Retinal pigment epithelial cell (primary cell): Measurements from ENCODE around the gene ZNF516.

Source experiments
- DNase-seq: peaks from one replicate; pipeline ENCODE4 v3.0.0-alpha.2; 2010; ENCODE audit warnings: low read depth
- H3K4me3 ChIP-seq: 2 replicates; pipeline ENCODE4 v1.5.1; 2011; ENCODE audit warnings: mild to moderate bottlenecking, low read length, control low read depth, moderate library complexity
- CTCF ChIP-seq: conservative IDR thresholded peaks from 2 replicates; pipeline ENCODE4 v1.5.1; 2011; ENCODE audit warnings: low read depth, low read length, control low read depth, inconsistent platforms

The ZNF516 gene

GRCh38 chr18:76494231-76495005, 624 bp downstream of the ZNF516 start:
- no peak for DNase-seq
- TF ChIP-seq CTCF, result no peak
- H3K4me3 ChIP-seq, result peak overlapping the region; percentile 89

- no peak for TF ChIP-seq CTCF
- H3K4me3 ChIP-seq, result peak overlapping the region; percentile 89
- no peak for DNase-seq
Measured at GRCh38 chr18:76493213-76494161, 1.6 kb downstream of the ZNF516 start.

GRCh38 chr18:76492669-76493212, 2.3 kb downstream of the ZNF516 start:
- TF ChIP-seq CTCF, result no peak
- peak; percentile 95 for DNase-seq

DNA sequence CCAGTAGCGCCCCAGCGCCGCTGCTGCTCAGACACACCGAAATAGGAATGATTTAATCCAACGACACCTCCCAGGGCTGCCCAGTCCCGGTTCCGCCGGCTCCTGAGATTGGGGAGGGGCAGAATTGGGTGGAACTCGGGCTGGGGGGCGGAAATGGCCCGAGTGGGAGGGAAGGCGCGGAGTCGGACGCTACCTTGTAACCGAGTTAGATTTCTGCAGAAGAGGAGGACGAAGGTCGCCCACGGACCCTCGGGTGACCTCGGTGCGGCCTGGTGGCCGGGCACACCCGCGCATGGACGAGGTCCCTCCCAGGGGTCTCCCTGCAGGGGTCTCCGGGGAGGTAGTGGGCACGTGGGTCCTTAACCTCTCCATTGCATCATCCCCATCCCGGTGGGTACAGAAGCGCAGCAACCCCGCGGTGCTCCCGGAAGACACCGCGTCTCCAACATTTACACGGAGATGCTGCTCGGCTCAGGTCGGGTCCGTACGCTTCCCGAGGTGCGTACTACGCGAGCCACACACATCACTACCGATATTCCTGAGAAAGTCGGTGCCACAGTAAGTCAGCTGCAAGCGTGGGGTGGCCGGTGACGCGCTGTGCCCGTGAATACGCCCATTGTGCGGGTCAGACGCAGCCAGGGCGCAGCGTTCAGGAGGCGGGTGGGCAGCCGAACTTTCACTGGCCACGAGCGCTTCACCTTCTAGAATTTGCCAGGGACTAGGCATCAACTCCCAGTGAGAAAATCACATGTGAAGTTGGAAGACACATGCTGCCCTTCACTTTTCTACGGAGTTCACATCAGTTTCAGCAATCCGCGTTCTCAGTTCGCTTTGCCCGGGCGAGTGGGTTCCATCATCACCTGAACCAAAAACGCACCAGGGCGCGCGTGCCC, 3.0 kb downstream of the ZNF516 start:
- no peak for DNase-seq
- TF ChIP-seq CTCF, result no peak

More at GRCh38 chr18:76492669-76493212, 2.3 kb downstream of the ZNF516 start:
- H3K4me3 ChIP-seq, result peak overlapping the region; percentile 89

GRCh38 chr18:76491473-76491775, 3.6 kb downstream of the ZNF516 start:
- TF ChIP-seq CTCF, result no peak
- peak overlapping the region; percentile 89 for H3K4me3 ChIP-seq
- no peak for DNase-seq

More for the DNA sequence above, 3.0 kb downstream of the ZNF516 start:
- peak overlapping the region; percentile 89 for H3K4me3 ChIP-seq

DNA sequence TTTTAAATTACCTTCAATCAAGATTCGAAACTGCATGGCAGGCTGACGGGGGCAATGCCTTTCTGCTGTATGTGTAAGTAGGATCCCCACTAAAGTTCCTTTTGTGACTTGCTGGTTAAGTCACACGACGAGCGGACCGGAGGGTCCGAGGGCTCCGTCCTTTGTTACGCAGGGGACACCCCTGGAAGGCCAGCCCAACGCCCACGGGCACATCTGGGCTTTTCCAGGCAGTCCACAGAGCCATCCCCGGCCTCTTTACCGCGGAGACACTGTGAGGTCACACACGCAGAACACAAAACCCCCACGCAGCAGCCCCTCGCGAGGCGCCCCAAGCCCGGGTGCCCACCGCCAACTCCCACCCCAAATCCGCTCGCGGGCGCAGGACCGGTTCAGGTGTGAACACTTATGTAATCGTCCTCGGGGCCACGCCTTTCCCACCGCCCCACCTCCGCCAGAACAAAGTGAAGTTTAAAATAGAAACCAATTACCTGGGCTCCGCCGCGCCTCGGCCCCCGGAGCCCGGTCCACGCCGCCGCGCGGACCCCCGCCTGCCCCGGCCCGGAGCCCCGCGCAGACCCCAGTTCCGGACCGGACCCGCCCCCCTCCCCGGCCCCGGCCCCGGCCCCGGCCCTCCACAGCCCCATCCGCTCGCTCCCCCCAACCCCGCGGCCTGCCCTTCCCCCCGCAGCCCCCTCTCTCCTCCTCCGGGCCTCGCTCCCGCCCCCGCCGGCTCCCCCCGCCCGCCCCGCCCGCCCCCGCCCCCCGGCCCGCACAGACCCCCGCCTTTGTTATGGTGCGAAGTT, 4.2 kb downstream of the ZNF516 start:
- no peak for DNase-seq
- peak overlapping the region; percentile 83 for H3K4me3 ChIP-seq
- no peak for TF ChIP-seq CTCF
